ENCODE data around the gene SPAG17.

GRCh38 chr1:118186026-118186425, 998 bp upstream of the SPAG17 start:
- TF ChIP-seq CTCF (conservative IDR thresholded peaks at IDR 0.05; ENCODE audit: low read depth, low read length) (no peak), SMC3 (IDR thresholded peaks at IDR 0.05; ENCODE audit: low read depth, low read length) (no peak), POLR2A (IDR thresholded peaks at IDR 0.05; ENCODE audit: low read depth, low read length) (no peak), CEBPB (IDR thresholded peaks at IDR 0.05; ENCODE audit: low read depth, low read length) (no peak), FOS (IDR thresholded peaks at IDR 0.05; ENCODE audit: low read depth, low read length) (no peak), CHD1 (IDR thresholded peaks at IDR 0.05; ENCODE audit: low read depth, low read length) (no peak), ELK1 (IDR thresholded peaks at IDR 0.05; ENCODE audit: borderline replicate concordance, low read depth, low read length) (no peak), RCOR1 (IDR thresholded peaks at IDR 0.05; ENCODE audit: insufficient replicate concordance, low read length) (no peak), MXI1 (IDR thresholded peaks at IDR 0.05; ENCODE audit: borderline replicate concordance, low read depth, low read length) (no peak), MAZ (IDR thresholded peaks at IDR 0.05; ENCODE audit: borderline replicate concordance, low read depth, low read length) (no peak), RAD21 (IDR thresholded peaks at IDR 0.05; ENCODE audit: low read length) (no peak), BHLHE40 (IDR thresholded peaks at IDR 0.05; ENCODE audit: low read depth, low read length) (no peak), MAFK (IDR thresholded peaks at IDR 0.05; ENCODE audit: low read depth, low read length) (no peak)

All from IMR-90 (cell line).